GM12878 (cell line): ENCODE results near the gene RNF112. TPM values are rescaled to one million over a fixed set of nuclear protein-coding genes. Genes with fewer than 3 reads are reported as not detected.

Experiments used
- ATAC-seq: fragments of 200-7000 bp; cut with Tn5 transposase; 3 replicates; pipeline ENCODE4 v1.9.1; 2020; ENCODE audit warnings: mild to moderate bottlenecking, moderate library complexity
- BruUV-seq: library from RNA; stranded (reverse); fragments of 400-500 nt; replicated peaks from 2 replicates; lab custom pipeline; 2021; lab: Mats Ljungman, UMichigan
- CTCF ChIA-PET: fragments of 300-600 bp; sonication (Branson Sonifier 250); formaldehyde crosslinking; extraction: SDS; loops from one replicate; lab custom pipeline; 2021; ENCODE audit warnings: inconsistent platforms; lab: Yijun Ruan, JAX
- POLR2A ChIA-PET: fragments of 350-600 bp; formaldehyde crosslinking; extraction: SDS; loops from one replicate; lab custom pipeline; 2021; ENCODE audit warnings: inconsistent platforms; lab: Charles Lee
- RAD21 ChIA-PET: fragments of 300-600 bp; sonication (Branson Sonifier 250); formaldehyde crosslinking; loops from one replicate; lab custom pipeline; 2023; ENCODE audit warnings: antibody characterized with exemption; ENCODE audit not compliant: unreplicated experiment; lab: Charles Lee
- SMC1A ChIA-PET: fragments of 300-600 bp; sonication (Branson Sonifier 250); formaldehyde crosslinking; loops from one replicate; lab custom pipeline; 2023; ENCODE audit not compliant: unreplicated experiment, uncharacterized antibody; lab: Charles Lee
- DNase-seq: peaks from one replicate; pipeline ENCODE4 v3.0.0-alpha.2; 2011; ENCODE audit warnings: low read depth, low spot score
- FAIRE-seq: peaks from 3 replicates; lab custom pipeline; 2011; peaks lifted over from hg19 to GRCh38; lab: Jason Lieb, UNC
- H2AFZ ChIP-seq: 2 replicates; pipeline ENCODE4 v1.6.0; 2011; ENCODE audit warnings: low read depth, low read length, control low read depth; ENCODE audit not compliant: control insufficient read depth
- H3K27ac ChIP-seq: 2 replicates; pipeline ENCODE4 v1.5.1; 2011; ENCODE audit warnings: control low read depth; ENCODE audit not compliant: control insufficient read depth, insufficient read depth
- H3K27me3 ChIP-seq, 2 experiments: replicated peaks in 1 of 2; 2 replicates each; pipeline versions ENCODE4 v1.6.0 to v1.6.1; 2011; ENCODE audit warnings: low read length in 1 of 2; ENCODE audit not compliant: control insufficient read depth in 2 of 2, insufficient read depth in 2 of 2
- H3K36me3 ChIP-seq, 2 experiments: 2 replicates each; pipeline ENCODE4 v1.5.1; 2011; ENCODE audit warnings: low read length in 1 of 2; ENCODE audit not compliant: control insufficient read depth in 2 of 2, insufficient read depth in 2 of 2
- H3K4me1 ChIP-seq: 2 replicates; pipeline ENCODE4 v1.6.1; 2011; ENCODE audit warnings: mild to moderate bottlenecking, low read length, moderate library complexity, mixed read lengths; ENCODE audit not compliant: control insufficient read depth, insufficient read depth
- H3K4me2 ChIP-seq: 2 replicates; pipeline ENCODE4 v1.6.0; 2011; ENCODE audit warnings: control low read depth; ENCODE audit not compliant: control insufficient read depth, insufficient read depth
- H3K4me3 ChIP-seq: fragments of 200-600 bp; sonication (generic); 2 replicates; pipeline ENCODE4 v1.5.1; 2016
- H3K79me2 ChIP-seq: 2 replicates; pipeline ENCODE4 v1.6.0; 2011; ENCODE audit warnings: low read length; ENCODE audit not compliant: control insufficient read depth, insufficient read depth
- H3K9ac ChIP-seq: 2 replicates; pipeline ENCODE4 v1.8.0; 2011; ENCODE audit warnings: low read length, control low read depth, mixed read lengths; ENCODE audit not compliant: control insufficient read depth, insufficient read depth
- H3K9me3 ChIP-seq: replicated peaks from 3 replicates; pipeline ENCODE4 v1.5.1; 2011; ENCODE audit warnings: mild to moderate bottlenecking, low read length; ENCODE audit not compliant: control insufficient read depth, insufficient read depth
- H4K20me1 ChIP-seq: 2 replicates; pipeline ENCODE4 v1.6.0; 2011; ENCODE audit not compliant: control insufficient read depth, insufficient read depth
- BACH1 ChIP-seq: fragments of 450-650 bp; IDR thresholded peaks from 2 replicates; pipeline ENCODE4 v1.6.1; 2017; ENCODE audit warnings: mild to moderate bottlenecking, borderline replicate concordance
- BHLHE40 ChIP-seq, 2 experiments: fragments of 450-650 bp in 1 of 2; IDR thresholded peaks; 2 replicates each; pipeline ENCODE4 v1.6.1; 2011 to 2017; ENCODE audit warnings: low read depth in 2 of 2, borderline replicate concordance in 1 of 2, improper control_type of control experiment in 1 of 2, low read length in 1 of 2, mild to moderate bottlenecking in 1 of 2
- CBX3 ChIP-seq: fragments of 200-600 bp; sonication (generic); IDR thresholded peaks from 2 replicates; pipeline ENCODE4 v1.6.1; 2016; ENCODE audit warnings: low read depth, borderline replicate concordance
- NFXL1 ChIP-seq: fragments of 450-650 bp; IDR thresholded peaks from 2 replicates; pipeline ENCODE4 v1.6.1; 2017; ENCODE audit warnings: antibody characterized with exemption, mild to moderate bottlenecking, borderline replicate concordance
- NRF1 ChIP-seq: conservative IDR thresholded peaks from 2 replicates; pipeline ENCODE4 v1.6.1; 2011; ENCODE audit warnings: mild to moderate bottlenecking, low read depth, low read length, improper control_type of control experiment
- PBX3 ChIP-seq: IDR thresholded peaks from 2 replicates; pipeline ENCODE4 v1.6.1; 2011; ENCODE audit warnings: mild to moderate bottlenecking, low read depth, low read length, moderate library complexity; ENCODE audit not compliant: insufficient replicate concordance
- POLR2A ChIP-seq: IDR thresholded peaks from 2 replicates; pipeline ENCODE4 v1.6.1; 2011; ENCODE audit warnings: low read depth, mild to moderate bottlenecking, low read length
- PRDM15 ChIP-seq: fragments of 450-650 bp; formaldehyde crosslinking; IDR thresholded peaks from 2 replicates; pipeline ENCODE4 v1.4.0; 2020; ENCODE audit warnings: mild to moderate bottlenecking, moderate library complexity
- SKIL ChIP-seq: fragments of 450-650 bp; IDR thresholded peaks from 2 replicates; pipeline ENCODE4 v1.6.1; 2017; ENCODE audit warnings: mild to moderate bottlenecking, low read depth, inconsistent platforms; ENCODE audit not compliant: poor library complexity, severe bottlenecking
- SMC3 ChIP-seq: IDR thresholded peaks from 2 replicates; pipeline ENCODE4 v1.6.1; 2011; ENCODE audit warnings: low read length, improper control_type of control experiment, borderline replicate concordance
- STAT1 ChIP-seq: fragments of 450-650 bp; conservative IDR thresholded peaks from 2 replicates; pipeline ENCODE4 v1.6.1; 2014; ENCODE audit warnings: antibody characterized with exemption, mild to moderate bottlenecking
- WGBS: methylation state at CpG from one replicate; pipeline ENCODE4 v1.1.6; 2016; ENCODE audit warnings: low lambda C conversion rate; ENCODE audit not compliant: insufficient replicate concordance, insufficient coverage; ENCODE audit errors: missing lambda C conversion rate; 5-methylcytosine and 5-hydroxymethylcytosine counted together
- in situ Hi-C: fragments of 300-500 bp; cut with MboI; formaldehyde crosslinking; loops from 9 replicates; pipeline ENCODE4 v1.14.3; 2018; ENCODE audit warnings: mixed read lengths
- intact Hi-C: fragments of 100-400 bp; cut with micrococcal nuclease; formaldehyde crosslinking; loops from one replicate; pipeline ENCODE4 v1.14.2; 2022; ENCODE audit not compliant: unreplicated experiment
- polyA plus RNA-seq, 11 experiments: library from polyadenylated mRNA; depleted of rRNA in 4 of 11; unstranded in 6 of 11; stranded (reverse) in 5 of 11; fragments of >200 nt; fragmentation: Nextera tagmentation in 4 of 11; fragmentation: Illumina TruSeq in 1 of 11; extraction: Ambion mirVana in 4 of 11; extraction: Trizol in 1 of 11; gene quantifications; 1 replicate in 1 of 11; 2 replicates in 10 of 11; pipeline versions ENCODE4 v1.2.1 to v1.2.3, GENCODE V29; 2011 to 2016; ENCODE audit warnings: inconsistent platforms in 2 of 11, missing spikeins in 2 of 11, low read depth in 1 of 11
- total RNA-seq, 4 experiments: library from RNA; depleted of rRNA in 3 of 4; stranded (reverse); fragments of >200 nt in 3 of 4; fragmentation: Illumina TruSeq in 1 of 4; extraction: Trizol in 1 of 4; gene quantifications; 2 replicates each; pipeline versions ENCODE4 v1.2.1 to v1.2.3, GENCODE V29; 2013 to 2021
- TF ChIP-seq, protein P1 (sequence below): fragments of 450-650 bp; IDR thresholded peaks from 2 replicates; pipeline ENCODE4 v1.6.1; 2018; ENCODE audit warnings: mild to moderate bottlenecking, low read depth, moderate library complexity; ENCODE audit not compliant: partially characterized antibody

Gene RNF112
- total and polyA plus RNA-seq, 10 of the 15 experiments (the other 5 are each of a cell fraction or from before 2014, with no cell fraction given) = not detected

DNA sequence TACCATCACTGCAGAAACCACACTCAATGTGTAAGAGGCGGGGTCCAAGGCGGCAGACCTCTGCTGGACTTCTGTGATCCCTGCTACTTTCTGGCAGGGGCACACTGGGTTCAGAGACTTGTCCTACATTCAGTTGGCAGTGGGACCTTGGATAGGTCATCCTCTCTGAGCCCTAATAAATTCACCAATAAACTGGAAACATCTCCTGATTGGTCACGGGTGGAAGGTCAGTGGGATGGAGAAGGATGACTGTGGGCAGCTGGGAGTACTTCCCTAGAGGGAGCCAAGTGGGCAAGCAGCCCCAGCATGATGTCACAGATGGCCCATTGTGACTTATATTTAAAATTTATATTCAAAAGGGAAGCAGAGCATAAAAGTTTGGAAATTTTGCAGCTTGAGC, 49.7 kb downstream of the RNF112 start:
- no TSS peak for BruUV-seq
- TF ChIP-seq PRDM15 (CRISPR knock-in tag) (no peak), NFXL1 (no peak), CBX3 (no peak), SKIL (no peak), SMC3 (no peak), BHLHE40 (IDR thresholded peaks at IDR 0.05; ENCODE audit: borderline replicate concordance in 1 of 2, low read depth in 2 of 2, low read length in 1 of 2) (no peak), NRF1 (no peak), BACH1 (no peak), POLR2A (no peak), PBX3 (no peak), STAT1 (no peak)
- TF ChIP-seq, protein P1, sequence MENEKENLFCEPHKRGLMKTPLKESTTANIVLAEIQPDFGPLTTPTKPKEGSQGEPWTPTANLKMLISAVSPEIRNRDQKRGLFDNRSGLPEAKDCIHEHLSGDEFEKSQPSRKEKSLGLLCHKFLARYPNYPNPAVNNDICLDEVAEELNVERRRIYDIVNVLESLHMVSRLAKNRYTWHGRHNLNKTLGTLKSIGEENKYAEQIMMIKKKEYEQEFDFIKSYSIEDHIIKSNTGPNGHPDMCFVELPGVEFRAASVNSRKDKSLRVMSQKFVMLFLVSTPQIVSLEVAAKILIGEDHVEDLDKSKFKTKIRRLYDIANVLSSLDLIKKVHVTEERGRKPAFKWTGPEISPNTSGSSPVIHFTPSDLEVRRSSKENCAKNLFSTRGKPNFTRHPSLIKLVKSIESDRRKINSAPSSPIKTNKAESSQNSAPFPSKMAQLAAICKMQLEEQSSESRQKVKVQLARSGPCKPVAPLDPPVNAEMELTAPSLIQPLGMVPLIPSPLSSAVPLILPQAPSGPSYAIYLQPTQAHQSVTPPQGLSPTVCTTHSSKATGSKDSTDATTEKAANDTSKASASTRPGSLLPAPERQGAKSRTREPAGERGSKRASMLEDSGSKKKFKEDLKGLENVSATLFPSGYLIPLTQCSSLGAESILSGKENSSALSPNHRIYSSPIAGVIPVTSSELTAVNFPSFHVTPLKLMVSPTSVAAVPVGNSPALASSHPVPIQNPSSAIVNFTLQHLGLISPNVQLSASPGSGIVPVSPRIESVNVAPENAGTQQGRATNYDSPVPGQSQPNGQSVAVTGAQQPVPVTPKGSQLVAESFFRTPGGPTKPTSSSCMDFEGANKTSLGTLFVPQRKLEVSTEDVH = no peak
- Histone ChIP-seq H3K4me2 (no peak overlapping the region), H3K4me3 (no peak overlapping the region), H3K36me3 (no peaks in the 10 kb centered on the region), H3K9ac (no peak overlapping the region), H3K4me1 (peaks cover 17% of the 10 kb centered on the region), H4K20me1 (no peaks in the 10 kb centered on the region), H3K9me3 (no peaks in the 10 kb centered on the region), H3K27me3 (no peaks in the 10 kb centered on the region), H2AFZ (no peak overlapping the region), H3K27ac (no peak overlapping the region), H3K79me2 (no peaks in the 10 kb centered on the region)
- ChIA-PET RAD21 (interaction anchor here (3.0 kb wide), 1 partner anchor 83 kb away, joined by 13 read pairs; the partner anchor contains the start of gene MAPK7), CTCF (interaction anchor here (0.8 to 1.2 kb wide), 3 partner anchors 13 to 53 kb away, joined by 3 read pairs; no protein-coding TSS in a partner anchor), POLR2A (interaction anchor here (1.5 kb wide), 1 partner anchor 83 kb away, joined by 5 read pairs; the partner anchor contains the start of gene MAPK7), SMC1A (interaction anchor here (1.0 kb wide), 1 partner anchor 13 kb away, joined by 3 read pairs; no protein-coding TSS in a partner anchor)
- ATAC-seq (no peak), FAIRE-seq (no peak), DNase-seq (no peak)
- intact Hi-C loops (loop anchor here (5.0 kb wide), 1 partner anchor 83 kb away; the partner anchor contains the start of gene MAPK7), in situ Hi-C loops (no loop called here)
- 64% methylated on average over 3 of the region's 3 CpGs for WGBS
